HUDEP-2 (cell line): ENCODE data around the gene IPPK.

ENCODE experiments used
- DNase-seq, 76 experiments: peaks; one replicate each; lab custom pipeline; 2025; ENCODE audit not compliant: unreplicated experiment in 76 of 76; lab: John Stamatoyannopoulos, UW

The IPPK gene

DNA sequence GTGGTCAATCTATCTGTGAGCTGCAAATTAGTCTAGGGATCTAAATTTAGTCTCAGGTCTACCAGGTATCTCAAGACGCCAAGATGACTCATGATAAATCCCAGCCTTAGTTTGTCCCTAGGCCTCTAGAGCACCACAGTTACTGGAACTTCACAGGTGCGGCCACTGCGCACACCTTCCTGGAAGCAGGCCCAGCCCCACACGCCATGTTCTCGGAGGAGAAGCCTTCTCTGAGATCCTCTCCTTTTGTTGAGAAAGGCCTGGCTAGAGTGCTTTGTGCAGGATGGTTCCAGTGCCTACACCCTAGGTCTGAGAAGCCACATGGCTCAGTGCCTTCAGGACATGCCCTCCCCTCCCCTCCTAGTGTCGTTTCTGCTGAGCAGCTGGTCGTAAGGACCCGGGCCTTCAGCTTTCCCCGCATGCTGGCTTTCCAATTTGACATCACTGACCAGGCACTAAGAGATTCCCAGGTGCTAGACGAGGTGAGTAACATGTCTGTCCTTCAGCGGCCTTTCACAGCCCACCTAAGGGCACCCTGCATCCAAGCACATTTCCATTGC is 51.9 kb downstream of the IPPK start:
- no peak for DNase-seq

DNA sequence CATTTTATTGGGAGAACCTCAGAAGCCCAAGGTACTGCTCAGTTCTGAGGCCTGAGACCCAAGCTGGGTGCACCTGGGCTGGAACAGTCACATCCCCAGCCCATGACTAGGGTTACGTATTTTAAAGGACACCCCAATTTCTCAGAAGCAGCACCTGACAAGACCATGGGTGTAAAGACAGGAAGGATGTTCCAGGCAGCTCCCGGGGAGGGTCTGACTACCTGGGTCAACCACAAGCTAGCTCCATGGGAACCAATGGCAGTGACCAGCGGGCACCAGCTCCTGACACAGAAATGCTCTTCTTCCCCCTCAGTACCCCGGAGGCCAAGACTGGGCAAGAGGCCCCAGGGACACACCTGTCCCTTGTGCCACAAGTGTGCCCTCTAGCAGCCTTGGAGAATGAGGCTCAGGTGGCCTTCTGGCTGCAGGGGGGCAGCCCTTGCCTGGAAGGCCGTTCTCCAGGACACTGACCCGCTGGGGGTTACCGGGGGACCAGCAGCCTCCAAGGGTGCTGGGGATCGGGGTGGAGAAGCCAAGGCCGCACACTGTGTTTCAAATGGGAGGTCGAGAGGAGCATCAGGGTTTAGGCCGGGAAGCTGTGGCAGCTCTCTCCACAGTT is 52.6 kb downstream of the IPPK start:
- no peak for DNase-seq

DNA sequence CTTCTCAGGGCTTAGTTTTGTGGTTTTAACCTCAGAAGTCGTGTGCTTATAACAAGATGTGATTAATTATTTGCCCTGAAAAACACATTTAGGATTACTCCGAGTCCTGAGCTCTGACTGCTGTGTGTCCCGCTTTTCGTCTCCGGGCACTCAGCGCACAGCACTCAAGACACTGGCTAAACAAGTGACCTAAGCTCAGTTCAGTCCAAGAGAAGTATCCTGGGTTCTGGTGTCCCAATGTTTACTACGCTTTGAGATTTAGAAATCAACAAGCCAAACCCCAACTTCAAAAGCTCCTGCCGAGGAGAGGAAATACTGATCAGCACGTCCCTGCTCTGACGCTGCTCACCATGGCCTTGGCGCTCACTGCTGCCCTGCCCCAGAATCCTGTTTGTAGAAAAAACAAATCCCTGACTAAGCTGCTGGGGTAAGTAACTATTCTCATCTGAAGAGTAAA is 53.2 kb downstream of the IPPK start:
- DNase-seq = no peak

DNA sequence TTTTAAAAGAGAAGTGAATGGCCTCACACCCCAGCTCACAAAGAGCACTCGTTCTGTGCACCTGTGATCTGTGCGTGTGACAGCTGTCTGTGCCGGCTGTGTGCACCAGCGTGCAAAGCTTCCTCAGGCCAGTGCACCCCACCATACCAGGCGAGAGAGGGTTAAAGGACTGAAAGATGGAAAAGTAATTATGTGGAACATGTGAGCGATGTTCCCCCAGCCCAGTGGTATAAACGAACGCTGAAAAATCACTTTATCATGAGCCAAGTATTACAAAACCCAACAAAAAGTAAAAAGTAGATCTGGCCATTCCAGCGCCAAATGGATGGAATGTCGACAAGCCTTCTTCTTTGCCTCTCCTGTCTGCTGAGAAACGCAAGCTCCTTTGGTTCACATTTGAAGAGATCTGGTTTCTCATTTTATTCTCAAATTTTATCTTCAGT is 53.7 kb downstream of the IPPK start:
- DNase-seq = no peak

DNA sequence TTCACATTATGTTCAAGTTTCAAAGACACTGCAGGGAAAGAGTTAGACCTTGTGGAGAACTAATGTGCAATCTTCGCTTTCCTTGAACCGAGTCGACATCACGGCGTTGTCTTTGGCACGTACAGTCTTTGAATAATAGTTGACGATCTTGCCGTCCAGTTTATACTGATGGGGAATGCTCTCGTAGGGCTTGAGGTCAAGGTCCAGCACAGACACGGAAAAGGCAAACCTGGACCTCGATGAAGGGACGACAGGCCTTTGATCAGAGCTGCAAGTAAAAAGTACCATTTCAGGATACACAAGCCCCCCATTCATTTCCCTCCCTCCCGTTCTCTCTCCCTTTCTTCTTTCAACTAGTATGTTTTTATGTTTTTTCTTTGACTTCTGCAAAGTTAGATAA is 54.1 kb downstream of the IPPK start:
- no peak for DNase-seq

DNA sequence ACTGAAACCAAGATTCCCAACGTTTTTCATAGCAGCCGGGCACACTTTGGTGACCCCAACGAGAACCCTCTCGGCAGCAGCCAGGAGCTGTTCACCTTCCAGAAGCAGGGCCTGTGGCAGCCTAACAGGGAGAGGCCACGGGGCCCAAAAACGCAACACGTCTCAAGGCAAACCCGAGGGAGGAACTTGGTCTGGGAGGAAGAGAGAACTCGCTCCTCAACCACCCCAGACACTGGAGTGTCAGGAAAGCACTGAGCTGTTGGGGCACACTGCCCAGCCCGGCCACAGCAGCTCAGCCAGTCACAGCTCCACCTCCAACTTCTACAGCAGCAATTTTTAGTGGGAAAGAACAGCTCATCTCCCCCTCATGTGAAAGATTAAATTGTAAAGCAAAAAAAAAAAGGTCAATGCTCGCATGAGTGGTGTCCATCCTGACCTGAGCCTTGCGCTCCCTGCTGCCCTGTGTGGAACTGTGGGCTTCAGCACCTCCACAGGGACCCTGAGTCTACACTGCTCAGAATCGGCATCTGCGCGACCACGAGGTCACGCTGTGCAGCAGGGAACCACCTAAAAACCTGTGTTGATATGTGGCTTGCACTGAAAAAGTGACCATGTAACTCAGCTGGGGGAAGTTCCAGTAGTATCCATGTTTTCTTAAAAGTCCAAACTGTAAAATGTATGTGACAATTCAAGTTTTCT is 55.0 kb downstream of the IPPK start:
- DNase-seq = no peak

DNA sequence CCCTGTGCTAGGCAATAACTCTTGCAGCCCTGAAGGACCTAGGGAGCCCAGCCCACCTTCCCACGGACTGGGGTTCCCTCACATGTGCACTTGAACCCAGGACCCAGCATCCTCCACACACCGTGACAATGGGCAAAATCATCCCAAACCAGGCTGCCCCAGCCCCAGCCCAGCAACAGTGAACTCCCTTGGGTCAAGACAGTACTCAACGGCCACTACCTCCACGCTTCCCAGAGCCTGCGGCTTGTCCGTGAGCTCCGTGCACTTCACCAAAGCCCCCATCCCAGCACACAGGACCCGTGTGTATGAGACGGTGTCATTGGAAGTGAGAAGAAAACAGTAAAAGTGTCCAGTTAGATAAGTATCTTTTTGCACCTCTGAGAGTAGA is 55.8 kb downstream of the IPPK start:
- DNase-seq = no peak

DNA sequence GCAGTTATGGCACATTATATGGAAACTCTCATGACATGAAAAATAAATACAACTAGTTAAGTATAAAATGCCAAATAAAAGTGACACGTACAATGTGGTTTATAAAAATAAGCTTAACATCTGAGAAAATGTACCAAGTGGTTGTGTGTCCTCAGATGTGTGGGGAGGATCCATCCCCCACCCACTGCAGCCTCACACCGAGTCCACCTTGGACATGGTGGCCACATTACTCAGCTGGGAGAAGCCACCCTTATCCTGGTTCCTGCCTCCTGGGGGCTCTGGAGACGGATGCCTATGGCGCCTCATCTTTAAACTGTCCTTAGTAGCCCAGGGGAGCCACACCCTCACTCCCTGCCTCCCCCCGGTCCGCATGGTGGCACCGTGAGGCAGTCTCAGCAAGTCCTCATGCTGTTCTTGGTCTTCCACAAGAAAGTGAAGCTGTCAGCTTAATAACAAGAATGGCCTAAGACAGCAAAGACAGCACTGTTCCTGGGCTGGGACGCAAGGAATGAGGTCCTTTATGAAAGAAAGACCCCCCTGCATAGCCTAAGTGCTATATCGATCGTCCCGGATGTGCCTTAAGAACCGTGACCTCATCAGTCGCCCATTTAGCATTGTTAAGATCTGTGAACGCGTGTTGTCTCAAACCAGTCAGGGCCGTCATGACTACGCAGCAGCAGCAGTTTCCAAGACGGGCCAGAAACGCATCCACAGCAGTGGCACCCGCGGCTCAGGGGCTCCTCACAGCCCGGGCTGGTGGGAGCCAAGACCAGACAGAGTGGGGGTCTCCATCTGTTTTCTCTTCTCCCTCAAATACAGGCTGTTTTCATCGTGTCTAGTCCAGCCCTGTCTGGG is 56.4 kb downstream of the IPPK start:
- DNase-seq = no peak

DNA sequence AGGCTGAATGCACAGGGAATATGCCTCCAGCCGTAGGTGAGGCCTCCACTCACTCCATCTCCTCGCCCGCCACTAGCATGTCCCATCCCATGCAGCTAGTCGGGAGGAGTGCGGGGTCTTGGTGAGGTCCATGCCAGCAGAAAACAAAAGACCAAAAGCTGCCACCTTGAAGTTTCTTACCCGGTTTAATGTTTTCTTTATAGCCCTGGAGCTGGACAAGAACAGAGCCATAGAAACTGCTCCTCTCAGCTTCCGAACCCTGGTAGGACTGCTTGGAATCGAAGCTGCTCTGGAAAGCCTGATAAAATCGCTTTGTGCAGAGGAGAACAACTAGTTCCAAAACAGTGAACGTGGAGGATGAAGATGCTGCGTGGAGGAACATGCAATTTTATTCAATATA is 57.1 kb downstream of the IPPK start:
- DNase-seq = no peak

DNA sequence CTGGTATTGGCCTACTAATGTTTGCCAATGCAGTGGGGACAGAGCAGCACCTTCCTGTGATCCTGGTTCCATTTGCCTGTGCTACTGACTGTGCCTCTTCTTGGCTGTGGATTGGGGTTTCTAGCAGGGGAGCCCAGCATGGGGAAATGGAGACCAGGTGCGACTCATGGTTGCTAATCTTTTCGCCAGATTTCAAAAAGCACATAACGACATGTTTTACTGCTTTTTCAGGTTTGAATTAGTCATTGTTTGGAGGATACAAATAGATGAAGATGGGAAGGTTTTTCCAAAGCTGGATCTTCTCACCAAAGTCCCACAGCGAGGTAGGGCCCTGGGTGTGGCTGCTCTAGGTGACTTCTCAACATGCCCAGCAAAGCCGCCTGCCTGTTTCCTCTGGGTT is 57.6 kb downstream of the IPPK start:
- no peak for DNase-seq

DNA sequence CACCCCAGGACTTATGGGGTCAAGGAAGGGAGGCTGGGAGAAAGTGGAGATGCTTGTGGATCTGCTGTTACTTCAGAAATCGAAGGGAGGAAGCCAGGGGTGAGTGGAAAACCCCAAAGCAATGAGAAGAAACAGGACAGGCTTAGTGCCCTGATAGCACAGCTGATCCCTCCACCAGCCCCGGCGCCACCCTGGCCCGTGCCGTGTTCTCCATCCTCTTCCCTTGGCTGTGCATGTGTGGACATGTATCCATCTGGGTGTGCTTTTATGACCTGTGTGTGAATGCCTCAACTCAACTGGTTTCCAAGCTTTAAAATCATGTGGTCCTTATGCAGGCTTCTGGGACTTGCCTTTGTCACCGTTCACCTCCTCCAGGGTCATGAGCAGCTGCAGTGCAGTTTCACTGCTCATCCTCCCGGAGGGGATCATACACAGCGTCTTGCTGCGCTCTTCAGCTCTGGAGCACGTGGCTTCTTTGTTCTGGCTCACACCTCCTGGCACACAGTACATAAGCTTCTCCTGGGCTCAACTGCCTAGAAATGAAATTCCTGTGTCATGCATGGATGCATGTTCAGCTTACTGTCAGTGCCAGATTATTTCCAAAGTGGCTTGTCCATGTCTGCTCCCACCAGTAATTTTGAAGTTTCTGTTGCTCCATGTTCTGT is 58.2 kb downstream of the IPPK start:
- no peak for DNase-seq

DNA sequence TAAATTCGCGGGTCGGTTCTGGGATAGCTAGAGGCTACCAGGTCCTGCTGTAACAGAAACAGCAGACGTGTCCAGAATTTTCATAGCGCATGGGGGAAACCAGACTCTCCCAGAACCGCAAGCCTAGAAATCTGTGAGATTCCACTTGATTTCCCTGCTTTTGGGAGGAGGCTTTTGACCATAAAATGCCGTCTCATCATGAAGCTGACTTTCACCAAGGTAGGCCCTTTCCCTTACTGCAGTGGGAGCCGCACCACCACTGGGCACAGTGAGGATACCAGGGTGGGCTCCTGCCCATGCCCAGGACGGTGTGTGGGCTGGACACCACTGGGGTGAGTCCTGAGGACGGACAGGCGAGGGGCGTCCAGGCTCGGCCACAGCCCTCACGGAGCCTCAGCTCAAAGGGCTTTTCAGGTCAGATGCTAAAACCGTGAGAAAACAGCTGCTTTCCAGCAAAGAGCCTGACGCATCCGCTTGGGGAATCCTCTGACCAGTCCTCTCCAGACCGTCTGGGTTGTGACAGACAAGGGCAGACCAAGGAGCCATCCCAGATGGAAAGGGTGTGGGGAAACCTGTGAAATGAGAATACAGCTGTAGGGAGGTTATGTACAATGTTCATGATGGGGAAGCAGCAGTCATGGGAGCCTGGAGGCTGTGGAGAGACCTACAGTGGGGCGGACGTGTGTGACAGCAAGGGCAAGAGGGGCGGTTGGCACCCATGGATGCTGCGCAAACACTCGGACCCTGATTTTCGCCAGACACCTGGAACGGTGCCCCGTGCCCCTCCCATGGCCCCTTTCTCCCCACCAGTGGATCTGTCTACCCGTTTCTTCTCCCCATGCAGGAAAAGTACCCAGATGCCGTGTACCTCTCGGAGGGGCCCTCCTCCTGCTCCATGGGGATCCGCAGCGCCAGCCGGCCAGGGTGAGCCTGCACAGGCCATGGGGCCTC is 59.2 kb downstream of the IPPK start:
- no peak for DNase-seq

DNA sequence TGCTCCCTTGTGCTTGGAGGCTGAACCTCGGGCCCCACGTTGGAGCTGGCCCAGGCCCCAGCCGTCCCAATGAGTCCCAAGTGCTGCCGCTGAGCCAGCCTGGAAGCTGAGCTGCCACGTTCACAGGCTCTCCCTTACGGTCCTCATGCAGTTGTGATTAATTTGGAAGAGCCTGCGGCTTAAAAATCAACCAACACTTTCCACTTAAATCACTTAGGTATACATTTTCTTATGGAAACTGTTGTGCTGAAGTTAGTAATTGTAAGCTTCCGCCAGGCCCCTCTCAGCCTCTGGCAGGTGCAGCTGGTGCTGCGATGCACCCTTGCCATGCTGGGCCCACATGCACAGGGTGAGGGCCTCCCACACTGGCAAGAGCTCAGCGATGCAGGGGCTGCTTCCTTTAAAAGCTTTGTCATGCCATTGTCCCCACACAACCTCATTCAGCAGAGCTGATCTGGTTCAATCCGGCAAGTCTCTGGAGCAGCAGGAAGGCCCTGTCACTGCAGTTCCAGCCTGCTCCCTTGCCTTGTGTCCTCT is 61.0 kb downstream of the IPPK start:
- DNase-seq = no peak

DNA sequence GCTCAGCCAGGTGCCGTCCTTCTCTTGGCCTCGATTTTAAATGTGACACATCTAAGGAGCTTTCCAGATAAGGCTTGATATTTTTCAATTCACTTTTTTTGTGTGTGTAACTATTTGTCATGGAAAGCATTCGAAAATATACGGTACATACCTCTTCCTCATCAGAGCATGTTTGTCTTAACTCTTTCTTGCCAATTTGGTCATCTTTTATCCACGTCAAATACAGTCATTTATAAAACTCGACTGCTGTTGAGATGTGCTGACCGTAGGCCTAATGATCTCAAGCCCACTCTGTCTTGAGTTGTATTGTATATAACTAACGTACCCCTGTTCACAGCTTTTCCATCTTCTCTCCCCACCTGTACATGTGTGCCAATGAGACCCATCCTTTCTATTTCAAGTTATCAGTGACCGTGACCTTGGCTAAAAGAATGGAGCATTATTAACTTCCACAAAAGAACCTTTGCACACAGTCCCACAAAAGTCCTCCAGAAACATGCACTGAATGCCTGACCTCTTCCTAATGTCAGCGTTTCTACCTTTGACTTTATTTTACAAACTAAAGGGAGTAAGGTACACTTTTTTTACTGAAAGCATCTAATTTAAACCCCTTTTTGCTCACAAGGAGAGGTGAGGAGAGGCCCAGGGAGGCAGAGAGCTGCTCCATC is 61.6 kb downstream of the IPPK start:
- DNase-seq = no peak

DNA sequence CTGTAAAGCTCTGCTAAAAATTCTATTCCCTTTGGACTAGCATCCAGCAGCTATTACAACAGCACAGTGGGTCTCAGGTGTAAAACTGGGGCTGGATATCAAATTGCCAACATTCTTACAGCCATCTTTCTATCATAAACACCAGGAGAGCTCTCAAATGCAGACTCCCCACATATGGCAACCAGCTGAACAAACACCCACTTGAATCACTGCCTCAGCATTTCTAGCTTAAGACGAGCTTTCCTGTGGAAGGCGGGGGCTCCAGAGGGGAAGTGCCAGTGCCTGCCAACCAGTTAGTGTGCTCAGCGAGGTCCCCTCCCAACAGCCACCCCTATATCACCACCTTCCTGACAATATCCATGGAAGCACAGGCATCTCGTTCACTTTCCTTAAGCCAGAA is 62.2 kb downstream of the IPPK start:
- DNase-seq = no peak

DNA sequence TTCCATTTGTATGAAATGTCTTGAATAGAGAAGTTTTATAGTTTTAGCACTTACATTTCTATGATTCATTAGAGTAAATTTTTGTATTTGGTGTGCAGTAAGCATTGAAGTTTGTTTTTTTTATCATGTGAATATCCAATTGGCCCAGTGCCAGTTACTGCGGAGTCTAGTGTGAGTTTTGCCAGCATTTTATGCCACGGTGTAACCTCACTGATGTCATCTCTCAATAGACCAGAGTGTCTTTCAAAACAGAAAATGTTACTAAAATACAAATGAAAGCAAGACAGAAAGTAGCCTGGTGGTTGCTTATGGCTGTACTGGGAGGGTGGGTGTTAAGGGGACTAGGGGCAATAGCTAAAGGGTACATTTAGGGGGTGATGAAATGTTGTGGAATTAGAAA is 62.8 kb downstream of the IPPK start:
- DNase-seq = no peak

DNA sequence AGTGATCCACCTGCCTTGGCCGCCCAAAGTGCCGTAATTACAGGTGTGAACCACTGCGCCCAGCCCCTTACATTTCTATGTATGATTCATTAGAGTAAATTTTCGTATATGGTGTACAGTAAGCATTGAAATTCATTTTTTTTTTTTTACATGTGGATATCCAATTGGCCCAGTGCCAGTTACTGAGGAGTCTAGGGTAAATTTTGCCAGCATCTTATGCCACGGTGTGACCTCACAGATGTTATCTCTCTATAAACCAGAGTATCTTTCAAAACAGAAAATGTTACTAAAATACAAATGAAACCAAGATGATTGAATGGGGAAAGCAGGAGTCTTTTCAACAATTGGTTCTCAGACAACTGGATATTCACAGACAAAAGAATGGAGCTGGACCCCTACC is 64.7 kb downstream of the IPPK start:
- DNase-seq = no peak

DNA sequence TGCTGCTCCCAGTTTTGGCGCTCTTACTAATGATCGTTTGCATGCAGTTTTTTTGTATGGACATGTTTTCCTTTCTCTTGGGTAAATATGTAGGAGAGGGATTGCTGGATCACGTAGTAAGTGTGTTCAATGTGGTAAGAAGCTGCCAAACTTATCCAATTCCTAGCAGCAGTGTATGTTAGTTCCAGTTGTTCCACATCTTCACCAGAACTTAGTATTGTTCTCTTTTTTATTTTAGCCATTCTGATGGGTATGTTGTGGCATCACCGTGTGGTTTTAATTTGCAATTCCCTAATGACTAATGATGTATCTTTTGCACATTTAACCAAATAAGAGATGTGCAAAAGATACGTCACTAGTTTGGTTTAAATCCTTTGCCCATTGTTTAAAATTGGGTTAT is 65.9 kb downstream of the IPPK start:
- DNase-seq = no peak

DNA sequence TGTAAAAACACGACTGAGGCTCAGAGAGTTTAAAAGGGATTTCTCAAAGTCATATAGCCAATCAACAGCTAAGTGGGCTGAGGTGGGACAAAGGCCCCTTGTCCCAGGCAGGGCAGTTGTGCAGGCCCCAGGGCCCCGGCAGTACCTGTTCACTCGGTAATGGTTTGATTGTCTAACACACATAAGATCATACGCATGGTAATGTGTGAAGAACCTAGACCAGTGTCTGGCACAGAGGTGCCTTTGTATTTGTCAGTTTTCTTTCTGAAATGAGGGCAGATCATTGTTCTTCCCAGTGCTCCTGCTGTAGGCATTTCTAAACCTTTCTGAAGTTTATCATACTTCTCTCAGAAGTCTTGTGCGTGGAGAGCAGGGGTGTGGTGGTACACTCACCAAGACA is 66.8 kb downstream of the IPPK start:
- no peak for DNase-seq
